Parathyroid adenoma (tissue), 2 donors: ENCODE measurements around the gene ADI1.

ENCODE experiments used
- H2AFZ ChIP-seq: fragments of 300-600 bp; sonication (generic); one replicate; pipeline ENCODE4 v1.7.0; 2017; ENCODE audit warnings: antibody characterized with exemption, mild to moderate bottlenecking
- H3K27ac ChIP-seq: fragments of 300-600 bp; sonication (generic); one replicate; pipeline ENCODE4 v1.7.0; 2017
- H3K27me3 ChIP-seq: fragments of 300-600 bp; sonication (generic); one replicate; pipeline ENCODE4 v1.7.0; 2017; ENCODE audit warnings: low read length; ENCODE audit not compliant: control insufficient read depth, insufficient read depth
- H3K36me3 ChIP-seq: fragments of 300-600 bp; sonication (generic); one replicate; pipeline ENCODE4 v1.7.0; 2017; ENCODE audit warnings: low read length; ENCODE audit not compliant: control insufficient read depth, insufficient read depth
- H3K4me1 ChIP-seq: fragments of 300-600 bp; sonication (generic); one replicate; pipeline ENCODE4 v1.7.0; 2017; ENCODE audit warnings: control low read depth
- H3K4me2 ChIP-seq: fragments of 300-600 bp; sonication (generic); one replicate; pipeline ENCODE4 v1.7.0; 2017; ENCODE audit warnings: low read length
- H3K4me3 ChIP-seq: fragments of 300-600 bp; sonication (generic); one replicate; pipeline ENCODE4 v1.7.0; 2017; ENCODE audit warnings: low read depth, low read length
- H3K79me2 ChIP-seq: fragments of 300-600 bp; sonication (generic); one replicate; pipeline ENCODE4 v1.7.0; 2017; ENCODE audit warnings: control low read depth
- H3K9ac ChIP-seq: fragments of 300-600 bp; sonication (generic); one replicate; pipeline ENCODE4 v1.7.0; 2017; ENCODE audit warnings: mild to moderate bottlenecking
- H3K9me3 ChIP-seq: fragments of 300-600 bp; sonication (generic); one replicate; pipeline ENCODE4 v1.7.0; 2017; ENCODE audit warnings: low read length; ENCODE audit not compliant: control insufficient read depth
- CTCF ChIP-seq: fragments of 300-600 bp; sonication (generic); IDR thresholded peaks from one replicate; pipeline ENCODE4 v1.7.0; 2017; ENCODE audit warnings: antibody characterized with exemption, mild to moderate bottlenecking
- donor health status: primary hyperparathyroidism.

ADI1 gene

GRCh38 chr2:3460156-3460555 lies 59.2 kb downstream of the ADI1 start:
- H3K9ac ChIP-seq: no peak overlapping the region
- no peaks in the 10 kb centered on the region for H3K9me3 ChIP-seq
- no peak overlapping the region for H2AFZ ChIP-seq
- H3K27me3 ChIP-seq: no peaks in the 10 kb centered on the region
- H3K4me3 ChIP-seq: no peak overlapping the region
- no peaks in the 10 kb centered on the region for H3K4me1 ChIP-seq
- H3K4me2 ChIP-seq: no peak overlapping the region
- no peaks in the 10 kb centered on the region for H3K79me2 ChIP-seq
- H3K36me3 ChIP-seq: no peaks in the 10 kb centered on the region
- no peak overlapping the region for H3K27ac ChIP-seq
- TF ChIP-seq CTCF: no peak

DNA sequence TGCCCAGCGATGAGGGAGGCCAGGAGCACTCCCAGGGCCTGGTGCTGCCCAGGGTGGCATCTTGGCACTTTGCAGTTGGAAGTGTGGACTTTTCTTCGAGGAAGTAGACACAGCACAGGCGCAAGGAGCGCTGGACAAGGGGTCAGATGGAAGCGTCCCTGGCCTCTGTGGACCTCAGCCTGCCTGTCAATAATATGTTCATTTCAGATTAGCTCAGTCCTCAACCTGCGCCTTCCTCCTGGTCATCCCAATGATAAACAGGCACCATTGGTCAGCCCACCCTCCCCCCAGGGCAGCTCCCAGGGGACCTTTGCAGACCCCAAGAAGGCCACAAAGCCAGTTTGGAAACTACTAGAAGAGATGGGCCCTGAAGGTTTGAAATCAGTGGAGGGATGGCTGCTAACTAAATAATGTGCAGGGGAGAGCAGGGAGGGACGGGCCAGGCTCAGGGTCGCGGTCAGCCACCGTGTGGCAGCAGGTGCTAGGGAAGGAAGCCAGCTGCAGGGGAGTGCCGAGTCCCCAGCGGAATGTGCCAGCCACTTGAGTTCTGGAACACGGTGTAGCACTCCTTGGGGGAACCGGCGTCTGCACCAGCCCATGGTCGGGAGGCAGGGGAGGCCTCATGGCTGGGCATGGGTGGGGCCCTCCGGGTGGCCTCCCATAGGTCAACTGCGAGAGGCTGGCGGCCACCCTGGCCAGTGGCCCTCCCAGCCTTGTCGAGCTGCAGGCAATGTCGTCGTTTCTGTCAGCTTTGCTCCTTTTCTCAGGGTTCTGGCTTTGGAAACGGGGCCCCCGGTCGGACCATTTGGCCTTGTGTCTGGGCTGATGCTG lies 59.9 kb downstream of the ADI1 start:
- Histone ChIP-seq H3K27ac (no peak overlapping the region), H3K27me3 (no peaks in the 10 kb centered on the region), H3K9ac (no peak overlapping the region), H3K9me3 (no peaks in the 10 kb centered on the region), H3K4me3 (no peak overlapping the region), H3K4me1 (no peaks in the 10 kb centered on the region), H2AFZ (no peak overlapping the region), H3K4me2 (no peak overlapping the region), H3K79me2 (peaks cover 4% of the 10 kb centered on the region), H3K36me3 (no peaks in the 10 kb centered on the region)
- TF ChIP-seq CTCF: no peak

- no peak overlapping the region for H3K4me3 ChIP-seq
- no peaks in the 10 kb centered on the region for H3K27me3 ChIP-seq
- peaks cover 6% of the 10 kb centered on the region for H3K79me2 ChIP-seq
- H3K4me2 ChIP-seq: no peak overlapping the region
- no peak overlapping the region for H3K27ac ChIP-seq
- H2AFZ ChIP-seq: no peak overlapping the region
- H3K36me3 ChIP-seq: no peaks in the 10 kb centered on the region
- no peaks in the 10 kb centered on the region for H3K9me3 ChIP-seq
- no peak overlapping the region for H3K9ac ChIP-seq
- no peak for TF ChIP-seq CTCF
- no peaks in the 10 kb centered on the region for H3K4me1 ChIP-seq
Observed at GRCh38 chr2:3458396-3459184, 60.7 kb downstream of the ADI1 start.

DNA sequence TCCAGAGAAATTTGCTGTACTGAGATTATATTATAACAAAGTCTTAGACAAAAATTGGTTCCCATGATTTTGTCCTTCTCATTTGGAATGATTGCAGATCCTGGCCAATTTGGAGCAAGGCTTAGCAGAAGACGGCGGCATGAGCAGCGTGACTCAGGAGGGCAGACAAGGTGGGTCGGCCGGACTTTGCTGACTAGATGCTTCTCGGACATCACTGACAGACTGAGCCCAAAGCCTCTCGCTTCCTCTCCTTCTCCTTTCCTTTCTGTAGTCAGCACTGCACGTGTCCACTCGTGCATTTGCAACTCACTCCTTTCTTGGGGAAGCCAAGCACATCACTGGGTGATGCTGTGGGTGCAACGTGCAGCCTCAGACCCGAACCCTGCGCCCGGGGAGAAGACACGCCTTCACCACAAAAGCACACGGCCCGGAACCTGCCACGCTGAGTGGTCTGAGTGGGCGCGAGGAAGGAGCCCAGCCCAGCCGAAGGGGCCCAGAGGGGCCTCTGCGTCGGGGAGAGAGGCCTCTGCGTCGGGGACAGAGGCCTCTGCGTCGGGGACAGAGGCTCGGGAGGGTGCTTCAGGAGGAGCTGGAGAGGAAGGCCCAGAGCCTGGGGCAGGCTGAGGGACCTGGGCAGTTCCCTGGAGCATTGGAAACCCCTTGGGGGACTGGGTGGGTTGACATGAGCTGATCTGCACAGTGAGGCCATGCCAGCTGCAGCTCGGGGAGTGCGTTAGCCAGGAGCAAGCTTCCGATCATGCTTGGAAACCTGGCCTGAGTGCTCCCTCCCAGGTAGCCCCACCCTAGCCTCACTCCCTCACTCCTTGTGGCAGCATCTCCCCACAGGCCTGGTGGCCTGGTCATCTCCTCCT lies 61.6 kb downstream of the ADI1 start:
- Histone ChIP-seq H3K4me2 (no peak overlapping the region), H3K9ac (no peak overlapping the region), H2AFZ (no peak overlapping the region), H3K36me3 (no peaks in the 10 kb centered on the region), H3K27me3 (no peaks in the 10 kb centered on the region), H3K27ac (no peak overlapping the region), H3K79me2 (peaks cover 6% of the 10 kb centered on the region), H3K9me3 (no peaks in the 10 kb centered on the region), H3K4me1 (no peaks in the 10 kb centered on the region), H3K4me3 (no peak overlapping the region)
- TF ChIP-seq CTCF: no peak
